IMR-90 (cell line): ENCODE data around the gene NMBR. TPM values are rescaled to one million over a fixed set of nuclear protein-coding genes. Genes with fewer than 3 reads are reported as not detected.

Experiments used
- ATAC-seq: fragments of 200-7000 bp; cut with Tn5 transposase; 2 replicates; pipeline ENCODE4 v1.9.1; 2020; ENCODE audit warnings: low read depth, mild to moderate bottlenecking, moderate library complexity
- BruUV-seq: library from RNA; stranded (reverse); fragments of 400-500 nt; replicated peaks from 2 replicates; lab custom pipeline; 2021; lab: Mats Ljungman, UMichigan
- CTCF ChIA-PET: fragments of 300-600 bp; formaldehyde crosslinking; extraction: SDS; loops from one replicate; lab custom pipeline; 2021; ENCODE audit warnings: antibody characterized with exemption; lab: Yijun Ruan, JAX
- POLR2A ChIA-PET: fragments of 300-600 bp; sonication (Branson Sonifier 250); formaldehyde crosslinking; loops from one replicate; lab custom pipeline; 2022; ENCODE audit warnings: antibody characterized with exemption; ENCODE audit not compliant: unreplicated experiment; lab: Charles Lee
- DNase-seq: peaks from one replicate; pipeline ENCODE4 v3.0.0; 2013
- H2AFZ ChIP-seq: replicated peaks from 2 replicates; pipeline ENCODE3; 2013; ENCODE audit warnings: low read length, mild to moderate bottlenecking; ENCODE audit not compliant: poor library complexity
- H2AK5ac ChIP-seq: 2 replicates; pipeline ENCODE4 v1.6.1; 2013; ENCODE audit warnings: low read depth, low read length, inconsistent platforms
- H2AK9ac ChIP-seq: replicated peaks from 2 replicates; pipeline ENCODE3; 2013; ENCODE audit warnings: mild to moderate bottlenecking, low read depth, low read length, moderate library complexity; ENCODE audit not compliant: poor library complexity
- H2BK120ac ChIP-seq: 2 replicates; pipeline ENCODE4 v1.6.1; 2013; ENCODE audit warnings: low read depth, low read length, inconsistent platforms
- H2BK15ac ChIP-seq: 3 replicates; pipeline ENCODE4 v1.6.1; 2013; ENCODE audit warnings: low read depth, low read length, inconsistent platforms
- H2BK20ac ChIP-seq: 2 replicates; pipeline ENCODE4 v1.6.1; 2013; ENCODE audit warnings: low read depth, mild to moderate bottlenecking, inconsistent platforms, low read length, moderate library complexity
- H2BK5ac ChIP-seq: 2 replicates; pipeline ENCODE4 v1.6.1; 2013; ENCODE audit warnings: mild to moderate bottlenecking, low read depth, low read length, inconsistent platforms; ENCODE audit not compliant: poor library complexity, severe bottlenecking
- H3K14ac ChIP-seq: replicated peaks from 2 replicates; pipeline ENCODE4 v1.6.1; 2013; ENCODE audit warnings: low read depth, low read length, inconsistent platforms
- H3K18ac ChIP-seq: 2 replicates; pipeline ENCODE4 v1.6.1; 2013; ENCODE audit warnings: low read depth, low read length, control low read depth
- H3K23ac ChIP-seq: 2 replicates; pipeline ENCODE4 v1.6.1; 2013; ENCODE audit warnings: low read depth, low read length, inconsistent platforms
- H3K27ac ChIP-seq: 2 replicates; pipeline ENCODE4 v1.5.1; 2013; ENCODE audit warnings: mild to moderate bottlenecking, control low read depth, low read length; ENCODE audit not compliant: insufficient read depth
- H3K27me3 ChIP-seq: 2 replicates; pipeline ENCODE4 v1.6.1; 2013; ENCODE audit warnings: low read length; ENCODE audit not compliant: control insufficient read depth, insufficient read depth
- H3K36me3 ChIP-seq: 2 replicates; pipeline ENCODE4 v1.6.1; 2013; ENCODE audit warnings: low read length, mixed read lengths; ENCODE audit not compliant: control insufficient read depth, insufficient read depth
- H3K4ac ChIP-seq: 2 replicates; pipeline ENCODE4 v1.6.1; 2013; ENCODE audit warnings: low read depth, low read length, inconsistent platforms
- H3K4me1 ChIP-seq: 2 replicates; pipeline ENCODE4 v1.6.1; 2013; ENCODE audit warnings: low read length, mixed read lengths; ENCODE audit not compliant: control insufficient read depth, insufficient read depth
- H3K4me2 ChIP-seq: 2 replicates; pipeline ENCODE4 v1.6.1; 2013; ENCODE audit warnings: low read depth, mild to moderate bottlenecking, control low read depth, low read length, moderate library complexity
- H3K4me3 ChIP-seq: 2 replicates; pipeline ENCODE4 v1.5.1; 2013; ENCODE audit warnings: low read depth, mild to moderate bottlenecking, control low read depth, low read length, moderate library complexity; ENCODE audit not compliant: insufficient read depth
- H3K56ac ChIP-seq: 2 replicates; pipeline ENCODE4 v1.6.1; 2013; ENCODE audit warnings: low read length, inconsistent platforms; ENCODE audit not compliant: insufficient read depth; ENCODE audit errors: extremely low read depth
- H3K79me1 ChIP-seq, 2 experiments: 2 replicates each; pipeline ENCODE4 v1.6.1; 2013; ENCODE audit warnings: low read length in 2 of 2, inconsistent platforms in 1 of 2, low read depth in 1 of 2
- H3K9ac ChIP-seq: 2 replicates; pipeline ENCODE4 v1.6.1; 2013; ENCODE audit warnings: low read depth, low read length, control low read depth
- H3K9me1 ChIP-seq: 2 replicates; pipeline ENCODE4 v1.6.1; 2013; ENCODE audit warnings: low read length, inconsistent platforms; ENCODE audit not compliant: insufficient read depth
- H3K9me3 ChIP-seq: 2 replicates; pipeline ENCODE4 v1.6.1; 2013; ENCODE audit warnings: low read length; ENCODE audit not compliant: control insufficient read depth, insufficient read depth
- H4K20me1 ChIP-seq: 2 replicates; pipeline ENCODE4 v1.6.1; 2013; ENCODE audit warnings: low read length, inconsistent platforms; ENCODE audit not compliant: insufficient read depth
- H4K5ac ChIP-seq: 2 replicates; pipeline ENCODE4 v1.6.1; 2013; ENCODE audit warnings: mild to moderate bottlenecking, low read depth, low read length, control low read depth
- H4K8ac ChIP-seq, 2 experiments: 2 replicates each; pipeline ENCODE4 v1.6.1; 2013; ENCODE audit warnings: low read depth in 2 of 2, low read length in 2 of 2, control low read depth in 1 of 2, inconsistent platforms in 1 of 2
- H4K91ac ChIP-seq: 2 replicates; pipeline ENCODE4 v1.6.1; 2013; ENCODE audit warnings: low read depth, low read length, inconsistent platforms; ENCODE audit not compliant: insufficient read depth
- CEBPB ChIP-seq: IDR thresholded peaks from 2 replicates; pipeline ENCODE4 v1.6.1; 2012; ENCODE audit warnings: low read depth, low read length, improper control_type of control experiment
- MAZ ChIP-seq: IDR thresholded peaks from 2 replicates; pipeline ENCODE4 v1.6.1; 2012; ENCODE audit warnings: low read depth, mild to moderate bottlenecking, low read length, improper control_type of control experiment, moderate library complexity, borderline replicate concordance
- WGBS, 2 experiments: methylation state at CpG; one replicate each; pipeline versions ENCODE4 v1.1.5 to v1.1.7; 2013; ENCODE audit warnings: missing lambda C conversion rate in 2 of 2; ENCODE audit not compliant: insufficient read length in 1 of 2; ENCODE audit errors: extremely low coverage in 2 of 2; 5-methylcytosine and 5-hydroxymethylcytosine counted together
- dilution Hi-C: fragments of 300-500 bp; cut with HindIII; formaldehyde crosslinking; loops from one replicate; pipeline ENCODE4 v1.14.3; 2018; ENCODE audit warnings: low sequenced_read_pairs; ENCODE audit not compliant: unreplicated experiment
- in situ Hi-C: fragments of 300-500 bp; cut with MboI; formaldehyde crosslinking; loops from 3 replicates; pipeline ENCODE4 v1.14.3; 2019; ENCODE audit warnings: low sequenced_read_pairs, inconsistent platforms, mixed read lengths
- intact Hi-C: fragments of 100-400 bp; cut with micrococcal nuclease; formaldehyde crosslinking; loops from 2 replicates; pipeline ENCODE4 v1.10.0; 2022
- polyA plus RNA-seq, 3 experiments: library from polyadenylated mRNA; depleted of rRNA; stranded (reverse); fragments of >200 nt; gene quantifications; 2 replicates each; pipeline ENCODE4 v1.2.3, GENCODE V29; 2012; ENCODE audit warnings: low replicate concordance in 1 of 3
- total RNA-seq: library from RNA; depleted of rRNA; stranded (reverse); fragments of >200 nt; gene quantifications from 2 replicates; pipeline ENCODE4 v1.2.3, GENCODE V29; 2012

NMBR gene
- total and polyA plus RNA-seq, 2 of the 4 experiments (the other 2 are of a cell fraction) = not detected

GRCh38 chr6:142138876-142139275 lies 8.0 kb downstream of the NMBR start:
- Histone ChIP-seq H3K27me3 (no peaks in the 10 kb centered on the region), H3K14ac (no peak overlapping the region), H3K4me2 (no peak overlapping the region), H3K27ac (no peak overlapping the region), H3K4me1 (no peaks in the 10 kb centered on the region), H2AK9ac (no peak overlapping the region), H3K9ac (no peak overlapping the region), H2BK20ac (no peak overlapping the region), H3K4me3 (no peak overlapping the region), H3K23ac (no peak overlapping the region), H2AK5ac (no peak overlapping the region), H4K5ac (no peak overlapping the region), H2BK120ac (no peak overlapping the region), H2AFZ (no peak overlapping the region), H2BK15ac (no peak overlapping the region), H4K20me1 (no peaks in the 10 kb centered on the region), H3K18ac (no peak overlapping the region), H4K91ac (no peak overlapping the region), H3K79me1 (no peaks in the 10 kb centered on the region), H3K9me1 (no peaks in the 10 kb centered on the region), H3K4ac (no peak overlapping the region), H3K36me3 (no peaks in the 10 kb centered on the region), H3K56ac (no peak overlapping the region), H3K9me3 (no peaks in the 10 kb centered on the region), H2BK5ac (no peak overlapping the region), H4K8ac (no peak overlapping the region)
- WGBS, 2 experiments = no CpG with 5 or more reads among the region's 2 CpGs
- DNase-seq = no peak
- in situ Hi-C loops = no loop called here
- TF ChIP-seq MAZ (no peak), CEBPB (peak; percentile 52)
- no TSS peak for BruUV-seq
- POLR2A ChIA-PET = no interaction called here
- CTCF ChIA-PET = no interaction called here
- ATAC-seq = no peak
- dilution Hi-C loops = no loop called here
- intact Hi-C loops = no loop called here
